Effector memory CD4-positive, alpha-beta T cell (primary cell): ENCODE results near the gene CHCHD3.

Experiments
- DNase-seq, 3 donors: peaks; one replicate each; pipeline ENCODE4 v3.0.0-alpha.2; 2020
- H3K27ac ChIP-seq: 2 replicates; pipeline ENCODE4 v1.7.0; 2013; ENCODE audit warnings: mild to moderate bottlenecking, low read length, moderate library complexity; ENCODE audit not compliant: insufficient read depth, poor library complexity, severe bottlenecking
- H3K27me3 ChIP-seq: replicated peaks from 2 replicates; pipeline ENCODE4 v1.7.0; 2013; ENCODE audit warnings: mild to moderate bottlenecking, low read length; ENCODE audit not compliant: insufficient read depth, control insufficient read depth, poor library complexity, severe bottlenecking
- H3K36me3 ChIP-seq: 2 replicates; pipeline ENCODE4 v1.7.0; 2013; ENCODE audit warnings: mild to moderate bottlenecking, low read length, moderate library complexity; ENCODE audit not compliant: control insufficient read depth, insufficient read depth
- H3K4me1 ChIP-seq: 2 replicates; pipeline ENCODE4 v1.7.0; 2013; ENCODE audit warnings: low read length, mild to moderate bottlenecking; ENCODE audit not compliant: control insufficient read depth, insufficient read depth, poor library complexity, severe bottlenecking
- H3K4me3 ChIP-seq: 2 replicates; pipeline ENCODE4 v1.7.0; 2013; ENCODE audit warnings: low read length, low read depth, mild to moderate bottlenecking; ENCODE audit not compliant: insufficient read depth, poor library complexity, severe bottlenecking
- H3K9me3 ChIP-seq: 2 replicates; pipeline ENCODE4 v1.7.0; 2013; ENCODE audit warnings: mild to moderate bottlenecking, low read length, moderate library complexity; ENCODE audit not compliant: control insufficient read depth

The CHCHD3 gene

GRCh38 chr7:132854238-132854637 is 227.7 kb downstream of the CHCHD3 start:
- H3K27ac ChIP-seq, result no peak overlapping the region
- no peaks in the 10 kb centered on the region for H3K9me3 ChIP-seq
- H3K36me3 ChIP-seq, result no peaks in the 10 kb centered on the region
- H3K4me3 ChIP-seq, result no peak overlapping the region
- no peaks in the 10 kb centered on the region for H3K4me1 ChIP-seq
- no peaks in the 10 kb centered on the region for H3K27me3 ChIP-seq
- DNase-seq, result no peak

- DNase-seq, result no peak
- no peaks in the 10 kb centered on the region for H3K36me3 ChIP-seq
- no peaks in the 10 kb centered on the region for H3K4me1 ChIP-seq
- H3K27me3 ChIP-seq, result no peaks in the 10 kb centered on the region
- no peak overlapping the region for H3K27ac ChIP-seq
- no peak overlapping the region for H3K4me3 ChIP-seq
- H3K9me3 ChIP-seq, result no peaks in the 10 kb centered on the region
Observed at GRCh38 chr7:132847376-132847775, 234.5 kb downstream of the CHCHD3 start.

GRCh38 chr7:132846086-132846485 is 235.8 kb downstream of the CHCHD3 start:
- Histone ChIP-seq H3K27ac (no peak overlapping the region), H3K36me3 (no peaks in the 10 kb centered on the region), H3K9me3 (no peaks in the 10 kb centered on the region), H3K27me3 (no peaks in the 10 kb centered on the region), H3K4me1 (no peaks in the 10 kb centered on the region), H3K4me3 (no peak overlapping the region)
- no peak for DNase-seq

- no peak for DNase-seq
- Histone ChIP-seq H3K27ac (no peak overlapping the region), H3K36me3 (peaks cover 2% of the 10 kb centered on the region), H3K4me1 (no peaks in the 10 kb centered on the region), H3K9me3 (no peaks in the 10 kb centered on the region), H3K27me3 (no peaks in the 10 kb centered on the region), H3K4me3 (no peak overlapping the region)
Observed at GRCh38 chr7:132842478-132842877, 239.4 kb downstream of the CHCHD3 start.

- Histone ChIP-seq H3K36me3 (peaks cover 6% of the 10 kb centered on the region), H3K27me3 (no peaks in the 10 kb centered on the region), H3K9me3 (no peaks in the 10 kb centered on the region), H3K4me1 (no peaks in the 10 kb centered on the region), H3K27ac (no peak overlapping the region), H3K4me3 (no peak overlapping the region)
- DNase-seq, result no peak
Observed at GRCh38 chr7:132840199-132840598, 241.7 kb downstream of the CHCHD3 start.

- H3K9me3 ChIP-seq, result no peaks in the 10 kb centered on the region
- DNase-seq, result no peak
- H3K4me1 ChIP-seq, result no peaks in the 10 kb centered on the region
- H3K4me3 ChIP-seq, result no peak overlapping the region
- peaks cover 6% of the 10 kb centered on the region for H3K36me3 ChIP-seq
- H3K27ac ChIP-seq, result no peak overlapping the region
- no peaks in the 10 kb centered on the region for H3K27me3 ChIP-seq
Observed at GRCh38 chr7:132838313-132838712, 243.6 kb downstream of the CHCHD3 start.

GRCh38 chr7:132837529-132837928 is 244.4 kb downstream of the CHCHD3 start:
- H3K36me3 ChIP-seq, result peaks cover 6% of the 10 kb centered on the region
- H3K4me1 ChIP-seq, result no peaks in the 10 kb centered on the region
- no peak overlapping the region for H3K4me3 ChIP-seq
- H3K9me3 ChIP-seq, result no peaks in the 10 kb centered on the region
- DNase-seq, result no peak
- H3K27me3 ChIP-seq, result no peaks in the 10 kb centered on the region
- H3K27ac ChIP-seq, result no peak overlapping the region

- Histone ChIP-seq H3K27ac (no peak overlapping the region), H3K36me3 (peaks cover 6% of the 10 kb centered on the region), H3K9me3 (no peaks in the 10 kb centered on the region), H3K27me3 (no peaks in the 10 kb centered on the region), H3K4me1 (no peaks in the 10 kb centered on the region), H3K4me3 (no peak overlapping the region)
- DNase-seq, result no peak
Observed at GRCh38 chr7:132836746-132837145, 245.1 kb downstream of the CHCHD3 start.

- no peak overlapping the region for H3K4me3 ChIP-seq
- no peaks in the 10 kb centered on the region for H3K36me3 ChIP-seq
- no peak overlapping the region for H3K27ac ChIP-seq
- no peak for DNase-seq
- H3K4me1 ChIP-seq, result no peaks in the 10 kb centered on the region
- no peaks in the 10 kb centered on the region for H3K27me3 ChIP-seq
- H3K9me3 ChIP-seq, result no peaks in the 10 kb centered on the region
Observed at GRCh38 chr7:132830941-132831340, 250.9 kb downstream of the CHCHD3 start.

GRCh38 chr7:132828502-132828901 is 253.4 kb downstream of the CHCHD3 start:
- H3K9me3 ChIP-seq, result no peaks in the 10 kb centered on the region
- H3K4me1 ChIP-seq, result no peaks in the 10 kb centered on the region
- no peaks in the 10 kb centered on the region for H3K27me3 ChIP-seq
- no peak overlapping the region for H3K4me3 ChIP-seq
- DNase-seq, result no peak
- H3K27ac ChIP-seq, result no peak overlapping the region
- H3K36me3 ChIP-seq, result no peaks in the 10 kb centered on the region
